Activated naive CD4-positive, alpha-beta T cell treated with anti-CD3 and anti-CD28 coated beads for 36 hours (primary cell): ENCODE results near the gene ZZZ3. TPM values are rescaled to one million over a fixed set of nuclear protein-coding genes. Genes with fewer than 3 reads are reported as not detected.
"Not testable (repeated sequence)": the region's sequence is repeated elsewhere in the genome, so short reads cannot be mapped to it uniquely, and the experiment has no call there.

Experiments used
- CTCF ChIA-PET: fragments of 350-600 bp; sonication (Branson Sonifier 250); formaldehyde crosslinking; loops from one replicate; lab custom pipeline; 2021; ENCODE audit warnings: antibody characterized with exemption; lab: Charles Lee
- DNase-seq: peaks from one replicate; pipeline ENCODE4 v3.0.0-alpha.2; 2020
- H3K27ac Mint-ChIP-seq: one replicate; pipeline ENCODE4 v1.8.0; 2021; ENCODE audit warnings: mild to moderate bottlenecking, mixed read lengths
- H3K27me3 Mint-ChIP-seq: one replicate; pipeline ENCODE4 v1.8.0; 2021; ENCODE audit warnings: low read depth, mixed read lengths
- H3K36me3 Mint-ChIP-seq: one replicate; pipeline ENCODE4 v1.8.0; 2021; ENCODE audit warnings: low read depth, mixed read lengths
- H3K4me1 Mint-ChIP-seq: one replicate; pipeline ENCODE4 v1.8.0; 2021; ENCODE audit warnings: low read depth, mixed read lengths
- H3K4me3 Mint-ChIP-seq: one replicate; pipeline ENCODE4 v1.8.0; 2021; ENCODE audit warnings: mild to moderate bottlenecking, moderate library complexity, mixed read lengths
- H3K9me3 Mint-ChIP-seq: one replicate; pipeline ENCODE4 v1.8.0; 2021; ENCODE audit warnings: mixed read lengths
- intact Hi-C: fragments of 100-400 bp; cut with micrococcal nuclease; formaldehyde crosslinking; loops from one replicate; pipeline ENCODE4 v1.15.1; 2023
- total RNA-seq, 2 experiments: library from RNA; stranded (reverse); gene quantifications; one replicate each; pipeline ENCODE4 v1.2.3, GENCODE V29; 2021

Gene ZZZ3
- total RNA-seq, 2 experiments from 2014 or later, result 36.6 to 39.3 TPM

- Mint-ChIP-seq H3K27me3 (no peaks in the 10 kb centered on the region), H3K9me3 (no peaks in the 10 kb centered on the region), H3K36me3 (peaks cover 3% of the 10 kb centered on the region), H3K4me1 (peaks cover 69% of the 10 kb centered on the region), H3K27ac (no peak overlapping the region), H3K4me3 (no peak overlapping the region)
- intact Hi-C loops, result no loop called here
- CTCF ChIA-PET, result interaction anchor here (0.6 to 1.6 kb wide), 6 partner anchors 12 to 446 kb away, joined by 3 to 6 read pairs (median 4); partner anchors contain the start of gene ZZZ3
- no peak for DNase-seq
Observed at GRCh38 chr1:77668924-77669449, 13.5 kb downstream of the ZZZ3 start.

- H3K36me3 Mint-ChIP-seq, result peaks cover 12% of the 10 kb centered on the region
Observed at GRCh38 chr1:77664939-77665516, 17.4 kb downstream of the ZZZ3 start.

GRCh38 chr1:77661696-77662095 lies 20.8 kb downstream of the ZZZ3 start:
- H3K9me3 Mint-ChIP-seq, result no peaks in the 10 kb centered on the region
- H3K27me3 Mint-ChIP-seq, result no peaks in the 10 kb centered on the region
- peaks cover 16% of the 10 kb centered on the region for H3K36me3 Mint-ChIP-seq
- H3K4me1 Mint-ChIP-seq, result peaks cover 39% of the 10 kb centered on the region
- DNase-seq, result no peak
- H3K4me3 Mint-ChIP-seq, result no peak overlapping the region
- H3K27ac Mint-ChIP-seq, result no peak overlapping the region
- intact Hi-C loops, result no loop called here
- CTCF ChIA-PET, result interaction anchor here (0.7 kb wide), 1 partner anchor 369 kb away, joined by 4 read pairs; no protein-coding TSS in a partner anchor

More at GRCh38 chr1:77664939-77665516, 17.4 kb downstream of the ZZZ3 start:
- Mint-ChIP-seq H3K4me1 (peaks cover 56% of the 10 kb centered on the region), H3K4me3 (no peak overlapping the region), H3K9me3 (no peaks in the 10 kb centered on the region), H3K27me3 (no peaks in the 10 kb centered on the region), H3K27ac (peak overlapping the region; percentile 63)
- CTCF ChIA-PET, result no interaction called here
- intact Hi-C loops, result no loop called here
- no peak for DNase-seq

GRCh38 chr1:77659879-77660593 lies 22.4 kb downstream of the ZZZ3 start:
- peaks cover 44% of the 10 kb centered on the region for H3K4me1 Mint-ChIP-seq
- H3K36me3 Mint-ChIP-seq, result peaks cover 23% of the 10 kb centered on the region
- no peaks in the 10 kb centered on the region for H3K27me3 Mint-ChIP-seq
- CTCF ChIA-PET, result no interaction called here
- no peaks in the 10 kb centered on the region for H3K9me3 Mint-ChIP-seq
- intact Hi-C loops, result no loop called here
- H3K4me3 Mint-ChIP-seq, result no peak overlapping the region
- peak overlapping the region; percentile 41 for H3K27ac Mint-ChIP-seq
- no peak for DNase-seq

GRCh38 chr1:77658271-77658670 lies 24.2 kb downstream of the ZZZ3 start:
- Mint-ChIP-seq H3K27me3 (no peaks in the 10 kb centered on the region), H3K4me3 (no peak overlapping the region), H3K9me3 (no peaks in the 10 kb centered on the region), H3K27ac (no peak overlapping the region), H3K36me3 (peaks cover 23% of the 10 kb centered on the region), H3K4me1 (peaks cover 38% of the 10 kb centered on the region)
- no peak for DNase-seq
- CTCF ChIA-PET, result no interaction called here
- intact Hi-C loops, result no loop called here

- Mint-ChIP-seq H3K36me3 (peaks cover 42% of the 10 kb centered on the region), H3K9me3 (peaks cover 14% of the 10 kb centered on the region), H3K27me3 (no peaks in the 10 kb centered on the region), H3K4me3 (no peak overlapping the region), H3K4me1 (peaks cover 30% of the 10 kb centered on the region), H3K27ac (peak overlapping the region; percentile 18)
- intact Hi-C loops, result no loop called here
- DNase-seq, result no peak
- CTCF ChIA-PET, result interaction anchor here (0.6 to 0.7 kb wide), 2 partner anchors 12 to 109 kb away, joined by 3 read pairs; no protein-coding TSS in a partner anchor
Observed at GRCh38 chr1:77655431-77655974, 27.0 kb downstream of the ZZZ3 start.

- H3K4me3 Mint-ChIP-seq, result no peak overlapping the region
- CTCF ChIA-PET, result no interaction called here
- intact Hi-C loops, result no loop called here
- peak overlapping the region; percentile 38 for H3K27ac Mint-ChIP-seq
- peaks cover 30% of the 10 kb centered on the region for H3K4me1 Mint-ChIP-seq
- DNase-seq, result no peak
- no peaks in the 10 kb centered on the region for H3K27me3 Mint-ChIP-seq
- H3K36me3 Mint-ChIP-seq, result peaks cover 57% of the 10 kb centered on the region
- H3K9me3 Mint-ChIP-seq, result peaks cover 22% of the 10 kb centered on the region
Observed at GRCh38 chr1:77652970-77653516, 29.4 kb downstream of the ZZZ3 start.

- H3K36me3 Mint-ChIP-seq, result peaks cover 56% of the 10 kb centered on the region
- no peaks in the 10 kb centered on the region for H3K27me3 Mint-ChIP-seq
- no peak overlapping the region for H3K27ac Mint-ChIP-seq
- no peak overlapping the region for H3K4me3 Mint-ChIP-seq
- H3K4me1 Mint-ChIP-seq, result peaks cover 28% of the 10 kb centered on the region
- H3K9me3 Mint-ChIP-seq, result peaks cover 22% of the 10 kb centered on the region
- intact Hi-C loops, result no loop called here
- CTCF ChIA-PET, result no interaction called here
- DNase-seq, result no peak
Observed at GRCh38 chr1:77652268-77652667, 30.2 kb downstream of the ZZZ3 start.

GRCh38 chr1:77649127-77649526 lies 33.3 kb downstream of the ZZZ3 start:
- no peak overlapping the region for H3K27ac Mint-ChIP-seq
- H3K27me3 Mint-ChIP-seq, result no peaks in the 10 kb centered on the region
- intact Hi-C loops, result no loop called here
- CTCF ChIA-PET, result interaction anchor here (0.7 kb wide), 1 partner anchor 36 kb away, joined by 3 read pairs; no protein-coding TSS in a partner anchor
- peaks cover 55% of the 10 kb centered on the region for H3K36me3 Mint-ChIP-seq
- no peak overlapping the region for H3K4me3 Mint-ChIP-seq
- no peak for DNase-seq
- H3K9me3 Mint-ChIP-seq, result peaks cover 22% of the 10 kb centered on the region
- H3K4me1 Mint-ChIP-seq, result peaks cover 15% of the 10 kb centered on the region

- Mint-ChIP-seq H3K4me1 (peaks cover 12% of the 10 kb centered on the region), H3K9me3 (peaks cover 12% of the 10 kb centered on the region), H3K36me3 (peaks cover 38% of the 10 kb centered on the region)
- intact Hi-C loops, H3K27me3 Mint-ChIP-seq, H3K4me3 Mint-ChIP-seq, H3K27ac Mint-ChIP-seq, DNase-seq: not testable (repeated sequence)
- CTCF ChIA-PET, result interaction anchor here (0.5 to 0.6 kb wide), 2 partner anchors 115 to 190 kb away, joined by 3 read pairs; no protein-coding TSS in a partner anchor
Observed at GRCh38 chr1:77646224-77646623, 36.2 kb downstream of the ZZZ3 start.

- Mint-ChIP-seq H3K36me3 (peaks cover 19% of the 10 kb centered on the region), H3K9me3 (peaks cover 2% of the 10 kb centered on the region), H3K4me1 (peaks cover 10% of the 10 kb centered on the region), H3K27ac (no peak overlapping the region), H3K4me3 (no peak overlapping the region), H3K27me3 (no peaks in the 10 kb centered on the region)
- no peak for DNase-seq
- intact Hi-C loops, result no loop called here
- CTCF ChIA-PET, result interaction anchor here (0.6 kb wide), 1 partner anchor 1384 kb away, joined by 3 read pairs; no protein-coding TSS in a partner anchor
Observed at GRCh38 chr1:77643456-77643855, 39.0 kb downstream of the ZZZ3 start.

- no peak overlapping the region for H3K27ac Mint-ChIP-seq
- H3K36me3 Mint-ChIP-seq, result peaks cover 17% of the 10 kb centered on the region
- CTCF ChIA-PET, result interaction anchor here (0.6 kb wide), 1 partner anchor 1384 kb away, joined by 3 read pairs; no protein-coding TSS in a partner anchor
Observed at GRCh38 chr1:77642941-77643340, 39.5 kb downstream of the ZZZ3 start.

More at GRCh38 chr1:77642941-77643340, 39.5 kb downstream of the ZZZ3 start:
- Mint-ChIP-seq H3K9me3 (no peaks in the 10 kb centered on the region), H3K4me3 (no peak overlapping the region), H3K4me1 (peaks cover 8% of the 10 kb centered on the region), H3K27me3 (no peaks in the 10 kb centered on the region)
- intact Hi-C loops, result no loop called here
- no peak for DNase-seq
